Urothelium cell line (cell line): ENCODE data around the gene PPM1B.
"Not testable (repeated sequence)": the region's sequence is repeated elsewhere in the genome, so short reads cannot be mapped to it uniquely, and the experiment has no call there.

ENCODE experiments used
- DNase-seq: peaks from one replicate; pipeline ENCODE4 v3.0.0; 2011; ENCODE audit warnings: low spot score, mixed read lengths
- FAIRE-seq: peaks from 2 replicates; lab custom pipeline; 2011; peaks lifted over from hg19 to GRCh38; lab: Jason Lieb, UNC

PPM1B gene

DNA sequence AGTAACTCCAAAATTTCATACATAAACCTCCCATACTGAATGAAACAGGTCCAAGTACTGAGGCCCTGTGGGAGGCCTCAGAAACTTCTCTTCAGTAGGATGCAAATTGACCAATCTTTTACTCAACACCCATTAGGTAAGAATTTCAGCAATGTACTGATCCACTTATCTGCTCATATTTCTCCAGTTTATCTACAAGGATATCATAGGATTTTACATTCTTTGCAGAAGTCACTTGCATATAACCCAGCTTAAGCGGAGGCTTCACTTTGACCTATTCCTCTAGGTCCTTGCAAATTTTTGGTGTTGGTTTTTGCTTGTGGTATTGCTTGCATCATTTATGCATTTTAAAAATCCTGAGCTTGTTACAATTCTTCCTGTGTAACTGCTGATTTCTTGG, 77.8 kb downstream of the PPM1B start:
- DNase-seq (no peak), FAIRE-seq (no peak)

DNA sequence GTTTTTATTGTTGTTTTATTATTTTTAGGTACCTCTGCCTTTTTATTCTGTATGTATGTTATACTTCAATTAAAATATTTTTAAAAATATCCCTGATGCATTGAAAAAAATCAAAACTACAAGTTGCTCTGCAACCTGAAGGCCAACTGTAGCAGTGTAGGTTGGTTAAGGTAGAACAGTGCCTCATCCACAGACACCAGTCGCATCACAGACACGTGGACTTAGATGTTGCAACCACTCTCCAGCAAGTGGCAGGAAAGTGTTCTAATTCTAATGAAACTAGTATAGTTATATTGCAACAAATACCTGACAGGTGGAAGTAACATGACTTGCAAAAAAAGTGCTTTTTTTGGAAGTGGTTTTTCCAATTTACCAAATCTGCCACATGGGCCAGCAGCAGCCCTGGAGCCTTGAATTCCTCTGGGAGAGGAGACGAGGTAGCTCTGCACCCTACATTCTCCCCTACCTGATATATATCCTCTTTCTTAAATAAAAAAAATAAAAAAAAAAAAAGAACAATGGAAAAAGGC, 78.2 kb downstream of the PPM1B start:
- DNase-seq (no peak), FAIRE-seq (no peak)

DNA sequence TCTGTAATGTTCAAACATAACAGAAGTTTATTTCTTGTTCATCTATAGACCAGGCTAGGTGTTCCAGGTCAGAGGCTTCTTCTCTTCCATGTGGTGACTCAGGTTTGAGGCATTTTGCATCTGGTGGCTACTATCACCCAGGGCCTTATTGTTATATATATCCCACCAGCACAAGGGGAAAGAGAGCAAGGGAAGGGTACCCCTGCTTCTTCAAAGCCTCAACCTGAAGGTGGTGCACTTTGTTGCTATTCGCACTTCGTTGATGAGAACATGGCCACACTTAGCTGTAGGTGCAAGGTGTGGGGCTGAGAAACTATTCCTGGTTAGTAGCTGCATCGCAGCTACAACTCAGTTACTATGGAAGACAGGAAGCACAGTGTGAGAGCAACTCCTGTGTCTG, 79.2 kb downstream of the PPM1B start:
- peak; percentile 12 for DNase-seq

DNA sequence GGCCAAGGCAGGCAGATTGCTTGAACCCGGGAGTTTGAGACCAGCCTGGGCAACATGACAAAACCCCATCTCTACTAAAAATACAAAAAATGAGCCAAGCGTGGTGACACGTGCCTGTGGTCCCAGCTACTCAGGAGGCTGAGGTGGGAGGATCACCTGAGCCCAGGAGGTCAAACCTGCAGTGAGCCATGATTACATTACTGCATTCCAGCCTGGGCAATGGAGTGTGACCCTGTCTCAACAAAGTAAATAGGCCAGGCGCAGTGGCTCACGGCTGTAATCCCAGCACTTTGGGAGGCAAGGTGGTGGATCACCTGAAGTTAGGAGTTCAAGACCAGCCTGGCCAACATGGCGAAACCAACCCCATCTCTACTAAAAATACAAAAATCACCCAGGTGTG, 80.6 kb downstream of the PPM1B start:
- FAIRE-seq, DNase-seq: not testable (repeated sequence)

More for the DNA sequence above, 79.2 kb downstream of the PPM1B start:
- FAIRE-seq, result peak; percentile 88

DNA sequence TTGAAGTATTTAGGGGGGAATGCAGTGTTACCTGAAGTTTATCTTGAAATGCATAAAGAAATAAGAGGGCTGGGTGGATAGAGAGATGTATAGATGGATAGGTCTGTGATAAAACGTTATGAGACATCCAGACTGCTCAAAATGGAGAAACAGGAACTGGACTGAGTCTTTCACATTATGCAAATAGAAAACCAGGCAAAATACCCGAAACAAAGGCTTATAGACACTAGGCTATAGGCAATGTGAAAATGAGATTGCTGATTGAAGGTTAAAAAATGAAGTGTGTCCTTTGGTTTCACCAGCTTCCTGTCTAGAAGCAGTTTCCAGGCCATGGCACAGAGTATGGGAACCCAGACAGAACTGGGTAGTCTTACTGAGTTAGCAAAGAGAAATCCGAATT, 81.7 kb downstream of the PPM1B start:
- DNase-seq, result no peak
- no peak for FAIRE-seq

DNA sequence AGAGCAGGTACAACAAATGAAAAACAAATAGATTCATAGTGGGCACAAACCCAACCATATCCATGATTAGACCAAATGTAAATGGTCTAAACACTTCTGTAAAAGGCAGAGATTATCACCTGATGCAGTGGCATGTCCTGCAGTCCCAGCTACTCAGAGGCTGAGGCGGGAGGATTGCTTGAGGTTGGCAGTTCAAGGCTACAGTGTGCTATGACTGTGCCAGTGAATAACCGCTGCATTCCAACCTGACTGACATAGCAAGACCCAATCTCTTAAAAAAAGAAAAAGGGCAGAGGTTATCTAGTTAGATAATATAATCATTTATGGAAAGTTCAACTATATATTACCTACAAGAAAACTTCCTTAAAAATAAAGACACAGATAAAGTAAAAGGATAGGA, 85.3 kb downstream of the PPM1B start:
- FAIRE-seq (no peak), DNase-seq (no peak)

DNA sequence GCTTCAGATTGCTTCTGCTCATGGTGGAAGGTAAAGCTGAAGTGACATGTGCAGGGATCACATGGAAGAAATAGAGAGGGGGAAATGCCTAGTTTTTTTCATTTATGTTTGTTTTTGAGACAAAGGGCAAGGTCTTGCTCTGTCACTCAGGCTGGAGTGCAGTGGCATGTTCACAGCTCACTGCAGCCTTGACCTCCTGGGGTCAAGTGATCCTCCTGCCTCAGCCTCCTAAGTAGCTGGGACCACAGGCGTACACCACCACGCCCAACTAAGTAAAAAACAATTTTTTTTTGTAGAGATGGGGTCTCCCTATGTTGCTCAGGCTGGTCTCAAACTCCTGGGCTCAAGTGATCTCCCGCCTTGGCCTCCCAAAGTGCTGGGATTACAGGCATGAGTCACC, 87.0 kb downstream of the PPM1B start:
- FAIRE-seq, DNase-seq: not testable (repeated sequence)

DNA sequence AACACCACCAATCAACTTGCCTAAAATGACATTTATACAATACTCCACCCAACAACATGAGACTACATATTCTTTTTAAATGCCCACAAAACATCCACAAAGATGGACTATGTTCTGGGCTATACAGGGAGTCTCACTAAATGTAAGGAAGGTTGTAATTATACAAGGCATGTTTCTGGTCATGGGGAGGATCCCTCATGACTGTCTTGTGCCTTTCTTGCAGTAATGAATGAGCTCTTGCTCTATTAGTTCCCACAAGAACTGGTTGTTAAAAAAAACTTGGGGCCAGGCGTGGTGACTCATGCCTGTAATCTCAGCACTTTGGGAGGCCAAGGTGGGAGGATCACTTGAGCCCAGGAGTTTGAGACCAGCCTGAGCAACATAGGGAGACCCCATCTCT, 89.1 kb downstream of the PPM1B start:
- not testable (repeated sequence) for FAIRE-seq, DNase-seq

DNA sequence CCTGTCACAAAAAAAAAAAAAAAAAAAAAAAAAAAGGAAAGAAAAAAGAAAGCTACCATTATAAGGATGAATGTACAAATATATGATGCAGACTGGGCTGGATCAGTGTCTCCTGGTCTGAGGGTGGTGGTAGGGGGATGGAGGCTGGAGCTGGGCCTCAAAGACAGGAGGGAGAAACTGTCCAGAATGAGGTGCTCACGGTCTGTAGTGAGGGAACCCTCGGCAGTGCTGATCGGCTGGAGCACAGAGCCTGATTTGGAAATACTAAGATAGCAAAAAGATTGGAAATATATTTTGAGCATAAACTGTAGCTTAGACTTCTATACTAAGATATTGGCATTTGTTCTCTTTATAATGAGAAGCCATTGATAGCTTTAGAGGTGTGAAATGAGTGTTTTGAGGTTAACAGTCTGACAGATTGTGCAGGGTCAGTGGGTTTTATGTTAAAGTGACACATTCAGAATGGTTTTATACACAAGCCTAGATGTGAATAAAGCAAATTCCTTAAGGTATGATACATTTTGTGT, 98.7 kb downstream of the PPM1B start:
- no peak for DNase-seq
- no peak for FAIRE-seq

DNA sequence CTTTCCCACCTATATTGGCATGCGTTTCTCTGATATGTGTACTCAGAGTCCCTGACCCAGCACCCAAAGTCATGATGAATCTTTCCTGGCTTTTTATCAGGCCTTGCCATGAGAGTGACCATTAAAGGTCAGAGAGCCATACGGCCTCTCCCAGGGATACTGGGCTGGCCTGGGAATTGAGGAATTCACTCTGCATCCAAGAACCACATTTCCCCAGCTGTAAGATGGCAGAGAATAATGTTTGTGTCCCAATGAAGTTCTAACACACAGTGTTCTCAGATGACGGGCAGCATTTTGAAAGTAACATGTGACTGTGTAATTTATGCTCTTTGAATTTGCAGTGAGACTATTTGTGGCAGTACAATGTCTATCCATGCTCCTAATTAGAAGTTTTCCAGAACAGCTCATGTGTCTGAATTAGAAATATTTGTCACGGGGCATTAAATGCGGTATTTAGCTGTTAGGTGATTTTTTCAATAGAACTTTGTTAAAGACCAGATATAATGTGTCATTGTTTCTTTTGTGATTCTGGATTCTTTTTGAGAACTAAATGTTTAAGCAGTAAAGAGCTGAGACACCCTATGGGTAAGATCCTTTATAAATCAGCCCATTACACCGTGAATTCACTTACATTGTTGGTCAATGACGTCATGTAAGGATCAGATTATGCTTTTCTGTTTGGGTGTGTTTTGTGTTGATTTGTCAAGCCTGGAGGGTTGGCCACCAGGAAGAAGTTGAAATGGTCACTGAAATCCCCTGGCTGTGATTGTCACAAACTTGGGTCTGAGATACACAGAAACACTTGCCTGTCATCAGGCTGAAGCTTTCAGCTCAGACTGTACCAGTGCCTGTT, 99.3 kb downstream of the PPM1B start:
- FAIRE-seq, result peak; percentile 20
- no peak for DNase-seq

DNA sequence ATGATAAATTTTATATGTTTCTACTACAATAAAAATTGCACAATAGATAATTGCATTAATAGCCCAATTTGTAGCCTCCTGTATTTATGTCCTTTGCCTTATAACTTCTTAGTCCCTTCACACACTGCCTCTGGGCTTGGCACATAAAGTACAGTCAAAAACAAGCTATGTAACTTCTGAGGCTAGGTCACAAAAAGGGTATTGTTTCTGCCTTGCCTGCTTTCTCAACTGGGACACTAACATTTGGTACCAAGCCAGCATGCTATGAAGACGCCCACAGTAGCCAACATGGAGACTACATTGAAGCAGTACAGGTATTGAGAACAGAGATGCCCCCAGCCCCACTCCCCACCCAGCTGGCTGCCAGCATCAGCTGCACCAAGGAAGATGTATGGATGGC, 101.2 kb downstream of the PPM1B start:
- DNase-seq, result no peak
- FAIRE-seq, result no peak

DNA sequence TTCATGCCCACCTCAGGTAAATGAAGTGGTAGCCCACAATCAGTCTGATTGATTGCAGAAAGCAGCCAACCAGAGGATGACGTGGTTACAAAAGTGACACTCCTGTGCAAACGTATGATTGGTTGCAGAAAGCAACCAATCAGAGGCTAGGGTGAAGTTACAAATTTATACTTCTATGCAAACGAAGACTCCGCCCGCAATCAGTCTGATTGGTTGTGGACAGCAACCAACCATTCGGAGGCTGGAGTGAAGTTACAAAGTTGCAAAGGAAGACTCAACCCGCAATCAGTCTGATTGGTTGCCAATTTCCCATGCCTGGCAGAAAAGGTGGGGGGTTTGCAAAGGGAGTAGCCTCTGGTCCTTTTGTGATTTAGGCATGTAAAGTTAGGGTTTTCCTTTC, 102.6 kb downstream of the PPM1B start:
- no peak for FAIRE-seq
- DNase-seq, result no peak

DNA sequence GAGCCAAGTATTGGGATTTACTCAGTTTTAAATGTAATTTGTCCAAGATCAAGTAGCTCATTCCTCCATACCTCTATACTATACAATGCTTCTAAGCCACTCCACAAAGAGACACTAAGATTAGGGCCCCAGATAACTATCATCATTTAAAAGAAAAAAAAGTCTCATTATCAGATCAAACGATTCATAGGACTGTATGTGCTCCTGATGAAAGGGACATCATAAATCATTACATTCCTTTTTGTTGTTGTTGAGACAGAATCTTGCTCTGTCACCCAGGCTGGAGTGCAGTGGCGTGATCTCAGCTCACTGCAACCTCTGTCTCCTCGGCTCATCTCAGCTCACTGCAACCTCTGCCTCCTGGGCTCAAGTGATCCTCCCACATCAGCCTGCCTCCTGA, 104.4 kb downstream of the PPM1B start:
- DNase-seq, result no peak
- no peak for FAIRE-seq

DNA sequence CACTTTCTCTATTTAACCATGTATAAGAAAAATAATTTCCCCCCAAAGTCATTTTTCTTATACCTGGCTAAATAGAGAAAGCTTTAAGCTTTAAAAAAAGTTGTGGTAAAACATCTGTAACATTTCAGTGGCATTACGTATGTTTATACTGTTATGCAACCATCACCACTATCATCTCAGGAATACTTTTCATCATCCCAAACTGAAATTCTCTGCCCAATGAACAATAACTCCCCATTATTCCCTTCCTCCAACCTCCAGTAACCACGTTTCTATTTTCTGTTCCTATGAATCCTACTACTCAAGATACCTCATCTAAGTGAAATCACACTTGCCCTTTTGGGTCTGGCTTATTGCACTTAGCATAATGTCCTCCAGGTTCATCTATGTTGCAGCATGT, 104.9 kb downstream of the PPM1B start:
- DNase-seq, result no peak
- FAIRE-seq, result no peak

DNA sequence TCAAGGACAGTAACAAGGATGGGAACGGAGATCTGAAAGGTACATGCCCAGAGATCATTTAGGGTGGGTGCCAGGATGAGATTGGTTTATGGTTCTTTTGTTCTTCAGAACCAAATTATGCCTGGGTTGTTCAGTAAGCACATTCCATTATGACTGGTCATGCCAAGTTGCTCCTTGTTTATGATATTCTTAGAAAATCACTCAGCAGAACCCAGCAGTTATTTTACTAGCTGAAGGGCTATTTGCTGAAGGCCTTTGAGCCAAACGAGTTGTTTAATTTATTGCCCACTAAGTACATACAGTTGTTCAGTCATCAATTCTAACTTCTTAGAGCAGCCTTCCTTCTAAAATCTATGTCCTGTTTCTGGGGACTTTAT, 107.2 kb downstream of the PPM1B start:
- no peak for FAIRE-seq
- peak; percentile 57 for DNase-seq

DNA sequence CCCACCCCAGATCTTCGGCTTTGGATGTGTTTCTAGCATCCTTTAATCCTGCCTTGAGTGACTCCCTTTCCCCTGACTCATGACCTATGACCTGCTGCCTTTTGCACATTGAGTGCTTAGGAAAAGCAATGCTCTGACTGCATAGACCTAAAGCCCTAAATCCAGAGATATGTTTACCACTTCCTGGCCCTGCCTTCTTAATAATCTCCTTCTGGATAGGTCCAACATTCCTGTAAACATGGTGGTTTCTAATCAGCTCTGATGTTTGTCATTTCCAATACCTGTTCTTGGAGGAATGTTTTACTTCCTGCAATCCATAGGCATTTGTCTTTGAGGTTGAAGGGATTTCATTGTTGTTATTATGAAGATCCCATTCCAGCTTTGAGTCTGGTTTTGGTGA, 108.9 kb downstream of the PPM1B start:
- DNase-seq, result no peak
- peak; percentile 27 for FAIRE-seq

DNA sequence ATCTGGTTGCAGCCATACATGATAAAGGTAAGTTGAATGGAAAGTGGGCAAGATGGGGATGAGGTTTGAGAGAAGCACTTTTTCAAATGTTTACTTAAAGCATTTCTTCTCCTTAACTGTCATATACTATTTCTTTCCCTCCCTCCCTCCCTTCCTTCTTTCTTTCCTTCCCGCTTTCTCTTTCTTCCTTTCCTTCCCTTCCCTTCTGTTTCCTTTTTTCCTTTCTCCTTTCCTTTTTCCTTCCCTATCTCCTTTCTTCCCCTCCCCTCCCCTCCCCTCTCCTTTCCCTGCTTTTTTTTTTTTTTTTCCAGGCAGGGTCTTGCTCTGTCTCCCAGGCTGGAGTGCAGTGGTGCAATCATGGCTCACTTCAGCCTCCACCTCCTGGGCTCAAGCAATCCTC, 112.2 kb downstream of the PPM1B start:
- no peak for FAIRE-seq
- no peak for DNase-seq
